Measurements from ENCODE around the gene SAMD13.

SAMD13 gene

GRCh38 chr1:84374991-84375696 is 73.6 kb downstream of the SAMD13 start:
- no peak for DNase-seq

- no peak for DNase-seq
Observed at GRCh38 chr1:84376000-84376910, 74.7 kb downstream of the SAMD13 start.

- DNase-seq, result no peak
Observed at GRCh38 chr1:84377480-84378095, 76.1 kb downstream of the SAMD13 start.

GRCh38 chr1:84379138-84379916 is 77.8 kb downstream of the SAMD13 start:
- DNase-seq, result no peak

GRCh38 chr1:84379917-84380180 is 78.3 kb downstream of the SAMD13 start:
- DNase-seq, result no peak

- no peak for DNase-seq
Observed at GRCh38 chr1:84382127-84382526, 80.6 kb downstream of the SAMD13 start.

- DNase-seq, result no peak
Observed at GRCh38 chr1:84385347-84385746, 83.8 kb downstream of the SAMD13 start.

- DNase-seq, result no peak
Observed at GRCh38 chr1:84386716-84387479, 85.4 kb downstream of the SAMD13 start.

- no peak for DNase-seq
Observed at GRCh38 chr1:84387480-84388163, 86.1 kb downstream of the SAMD13 start.

- DNase-seq, result no peak
Observed at GRCh38 chr1:84390226-84390625, 88.7 kb downstream of the SAMD13 start.

GRCh38 chr1:84398175-84399155 is 97.0 kb downstream of the SAMD13 start, which contains the start of gene DNASE2B:
Gene DNASE2B, plus strand, starts transcription at chr1:84398484. Its CDS starts 81 bp downstream, at chr1:84398565.
- DNase-seq, result no peak
